ENCODE data around the gene PLOD2.

The PLOD2 gene

GRCh38 chr3:146189519-146190173 is 28.7 kb upstream of the PLOD2 start:
- no peak for TF ChIP-seq TCF12 (IDR thresholded peaks at IDR 0.05; ENCODE audit: low read depth)
- TF ChIP-seq RAD21 (IDR thresholded peaks at IDR 0.05; ENCODE audit: low read depth): peak; percentile 75
- no peak for TF ChIP-seq EP300 (IDR thresholded peaks at IDR 0.05; ENCODE audit: borderline replicate concordance)

GRCh38 chr3:146187334-146187950 is 26.5 kb upstream of the PLOD2 start:
- TF ChIP-seq RAD21 (IDR thresholded peaks at IDR 0.05; ENCODE audit: low read depth): peak; percentile 69
- TF ChIP-seq EP300 (IDR thresholded peaks at IDR 0.05; ENCODE audit: borderline replicate concordance): no peak
- no peak for TF ChIP-seq EGR1 (IDR thresholded peaks at IDR 0.05)

GRCh38 chr3:146184241-146185015 is 23.4 kb upstream of the PLOD2 start:
- TF ChIP-seq RAD21 (IDR thresholded peaks at IDR 0.05; ENCODE audit: low read depth) (no peak), EGR1 (IDR thresholded peaks at IDR 0.05) (no peak), NFIC (IDR thresholded peaks at IDR 0.05) (peak; percentile 61), FOXM1 (IDR thresholded peaks at IDR 0.05; ENCODE audit: borderline replicate concordance, low read depth) (no peak)

GRCh38 chr3:146181216-146181615 is 20.2 kb upstream of the PLOD2 start:
- TF ChIP-seq TEAD4 (IDR thresholded peaks at IDR 0.05) (no peak), EP300 (IDR thresholded peaks at IDR 0.05; ENCODE audit: borderline replicate concordance) (no peak), TCF12 (IDR thresholded peaks at IDR 0.05; ENCODE audit: low read depth) (no peak), EGR1 (IDR thresholded peaks at IDR 0.05) (no peak), FOXM1 (IDR thresholded peaks at IDR 0.05; ENCODE audit: borderline replicate concordance, low read depth) (no peak), REST (IDR thresholded peaks at IDR 0.05; ENCODE audit: low read depth) (no peak), YY1 (IDR thresholded peaks at IDR 0.05; ENCODE audit: low read depth) (no peak), ZBTB7A (IDR thresholded peaks at IDR 0.05; ENCODE audit: low read depth) (no peak), CREB1 (IDR thresholded peaks at IDR 0.05; ENCODE audit: low read depth) (no peak), USF1 (IDR thresholded peaks at IDR 0.05) (no peak), RAD21 (IDR thresholded peaks at IDR 0.05; ENCODE audit: low read depth) (no peak), MAX (IDR thresholded peaks at IDR 0.05) (no peak), CEBPB (IDR thresholded peaks at IDR 0.05) (no peak), TAF1 (IDR thresholded peaks at IDR 0.05; ENCODE audit: low read depth) (no peak), NFIC (IDR thresholded peaks at IDR 0.05) (no peak)

GRCh38 chr3:146180376-146180775 is 19.4 kb upstream of the PLOD2 start:
- TF ChIP-seq EGR1 (IDR thresholded peaks at IDR 0.05): no peak
- no peak for TF ChIP-seq FOXM1 (IDR thresholded peaks at IDR 0.05; ENCODE audit: borderline replicate concordance, low read depth)
- TF ChIP-seq CEBPB (IDR thresholded peaks at IDR 0.05): no peak
- no peak for TF ChIP-seq NFIC (IDR thresholded peaks at IDR 0.05)
- TF ChIP-seq MAX (IDR thresholded peaks at IDR 0.05): no peak
- TF ChIP-seq USF1 (IDR thresholded peaks at IDR 0.05): no peak
- no peak for TF ChIP-seq CREB1 (IDR thresholded peaks at IDR 0.05; ENCODE audit: low read depth)

- TF ChIP-seq TCF12 (IDR thresholded peaks at IDR 0.05; ENCODE audit: low read depth): no peak
- no peak for TF ChIP-seq NFIC (IDR thresholded peaks at IDR 0.05)
- no peak for TF ChIP-seq FOXM1 (IDR thresholded peaks at IDR 0.05; ENCODE audit: borderline replicate concordance, low read depth)
Measured at GRCh38 chr3:146178006-146178689, 17.2 kb upstream of the PLOD2 start.

- no peak for TF ChIP-seq ZBTB7A (IDR thresholded peaks at IDR 0.05; ENCODE audit: low read depth)
- no peak for TF ChIP-seq RAD21 (IDR thresholded peaks at IDR 0.05; ENCODE audit: low read depth)
- no peak for TF ChIP-seq CREB1 (IDR thresholded peaks at IDR 0.05; ENCODE audit: low read depth)
- TF ChIP-seq TCF12 (IDR thresholded peaks at IDR 0.05; ENCODE audit: low read depth): no peak
- no peak for TF ChIP-seq USF1 (IDR thresholded peaks at IDR 0.05)
- TF ChIP-seq EP300 (IDR thresholded peaks at IDR 0.05; ENCODE audit: borderline replicate concordance): no peak
Measured at GRCh38 chr3:146177519-146177918, 16.5 kb upstream of the PLOD2 start.
